ENCODE results near the gene MRPS27. TPM values are rescaled to one million over a fixed set of nuclear protein-coding genes. Genes with fewer than 3 reads are reported as not detected.
A peak's percentile ranks its signal among the peaks of the same experiment; 100 is the strongest.

The MRPS27 gene
- total and polyA plus RNA-seq, 2 donors from 2014 or later = 40.0 to 50.8 TPM

DNA sequence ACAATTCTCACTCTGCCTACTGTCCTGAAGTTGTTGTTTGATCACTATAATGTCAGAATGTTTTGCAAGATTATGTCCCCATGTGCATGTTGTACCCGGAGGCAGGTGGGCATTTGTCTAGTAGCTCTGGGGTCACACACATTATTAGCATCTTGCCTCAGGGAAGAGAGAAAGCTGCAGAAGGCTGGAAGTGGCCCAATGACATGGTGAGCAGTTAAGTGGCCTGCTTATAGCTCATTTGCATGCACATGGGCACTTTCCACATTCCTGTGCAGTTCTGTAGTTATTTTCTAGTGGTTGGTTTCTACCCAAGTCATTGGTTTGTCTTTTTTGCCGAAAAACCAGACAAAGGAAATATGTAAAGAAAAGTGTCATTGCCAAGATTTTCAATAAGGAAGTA is 131.9 kb downstream of the MRPS27 start:
- Histone ChIP-seq H3K9ac (ENCODE audit: low read length in 3 of 3) (no peak overlapping the region), H3K4me1 (ENCODE audit: control insufficient read depth in 2 of 3, insufficient read depth in 2 of 3, low read depth in 1 of 3, low read length in 3 of 3) (no peaks in the 10 kb centered on the region), H3K4me3 (ENCODE audit: low read length in 3 of 3) (no peak overlapping the region), H3K36me3 (ENCODE audit: control insufficient read depth in 2 of 3, insufficient read depth in 3 of 3, low read length in 3 of 3) (no peaks in the 10 kb centered on the region), H3K9me3 (ENCODE audit: control insufficient read depth in 2 of 3, insufficient read depth in 1 of 3, low read length in 3 of 3) (no peaks in the 10 kb centered on the region), H3K27me3 (ENCODE audit: control insufficient read depth, insufficient read depth, low read length) (no peaks in the 10 kb centered on the region), H3K27ac (ENCODE audit: low read depth in 2 of 2, low read length in 2 of 2) (no peak overlapping the region)
- FAIRE-seq (no peak), DNase-seq (peak in 1 of 5 donors; percentile 15)
- TF ChIP-seq CTCF (IDR thresholded peaks at IDR 0.05; ENCODE audit: borderline replicate concordance, extremely low read depth, insufficient read depth) = no peak
- intact Hi-C loops (cut with DNase I) = no loop called here

GRCh38 chr5:72187388-72188075 is 132.5 kb downstream of the MRPS27 start:
- DNase-seq (no peak), FAIRE-seq (no peak)
- Histone ChIP-seq H3K4me1 (ENCODE audit: control insufficient read depth in 2 of 3, insufficient read depth in 2 of 3, low read depth in 1 of 3, low read length in 3 of 3) (no peaks in the 10 kb centered on the region), H3K27ac (ENCODE audit: low read depth in 2 of 2, low read length in 2 of 2) (no peak overlapping the region), H3K36me3 (ENCODE audit: control insufficient read depth in 2 of 3, insufficient read depth in 3 of 3, low read length in 3 of 3) (no peaks in the 10 kb centered on the region), H3K9me3 (ENCODE audit: control insufficient read depth in 2 of 3, insufficient read depth in 1 of 3, low read length in 3 of 3) (no peaks in the 10 kb centered on the region), H3K27me3 (ENCODE audit: control insufficient read depth, insufficient read depth, low read length) (no peaks in the 10 kb centered on the region), H3K9ac (ENCODE audit: low read length in 3 of 3) (no peak overlapping the region), H3K4me3 (ENCODE audit: low read length in 3 of 3) (no peak overlapping the region)
- TF ChIP-seq CTCF (IDR thresholded peaks at IDR 0.05; ENCODE audit: borderline replicate concordance, extremely low read depth, insufficient read depth) = no peak
- intact Hi-C loops (cut with DNase I) = no loop called here

DNA sequence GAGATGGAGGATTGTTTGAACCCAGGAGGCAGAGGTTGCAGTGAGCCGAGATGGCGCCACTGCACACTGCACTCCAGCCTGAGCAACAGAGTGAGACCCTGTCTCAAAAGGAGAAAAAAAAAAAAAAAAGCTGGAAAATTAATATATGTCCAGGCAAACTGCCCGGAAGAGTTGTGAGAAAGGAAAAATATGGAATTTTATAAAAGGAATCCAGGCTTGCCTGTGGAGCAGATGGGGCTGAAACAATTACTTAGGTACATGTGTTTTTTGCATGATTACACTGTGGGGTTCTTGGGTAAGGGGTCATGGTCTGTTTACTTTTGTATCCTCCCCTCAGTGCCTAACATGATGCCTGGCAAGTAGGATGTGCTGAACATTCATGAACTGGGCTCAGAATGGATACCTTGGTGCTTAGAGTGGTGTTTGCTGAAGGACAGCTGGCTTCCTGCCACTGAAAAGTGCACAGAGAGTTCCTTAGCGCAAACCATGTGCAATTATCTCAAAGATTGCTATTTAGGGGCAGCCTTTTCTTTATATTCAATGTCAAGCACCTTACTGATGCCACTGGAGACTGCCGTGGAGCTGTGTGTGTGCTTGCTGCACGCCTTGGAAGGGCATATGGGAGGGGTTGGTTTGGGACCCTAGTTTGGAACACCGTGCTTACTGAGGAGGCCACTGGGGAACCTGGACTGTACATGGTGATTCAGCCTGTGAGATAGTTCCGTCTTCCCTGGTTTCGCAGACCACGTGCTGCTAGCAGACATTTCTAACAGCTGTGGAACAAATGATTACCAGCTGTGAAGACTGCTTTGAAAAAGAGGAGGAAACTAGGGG is 134.3 kb downstream of the MRPS27 start:
- H3K4me3 ChIP-seq (ENCODE audit: low read length in 3 of 3) = no peak overlapping the region
- no peaks in the 10 kb centered on the region for H3K9me3 ChIP-seq (ENCODE audit: control insufficient read depth in 2 of 3, insufficient read depth in 1 of 3, low read length in 3 of 3)
- intact Hi-C loops (cut with DNase I) = no loop called here
- H3K27me3 ChIP-seq (ENCODE audit: control insufficient read depth, insufficient read depth, low read length) = no peaks in the 10 kb centered on the region
- no peaks in the 10 kb centered on the region for H3K36me3 ChIP-seq (ENCODE audit: control insufficient read depth in 2 of 3, insufficient read depth in 3 of 3, low read length in 3 of 3)
- TF ChIP-seq CTCF (IDR thresholded peaks at IDR 0.05; ENCODE audit: borderline replicate concordance, extremely low read depth, insufficient read depth) = no peak
- H3K4me1 ChIP-seq (ENCODE audit: control insufficient read depth in 2 of 3, insufficient read depth in 2 of 3, low read depth in 1 of 3, low read length in 3 of 3) = no peaks in the 10 kb centered on the region
- H3K27ac ChIP-seq (ENCODE audit: low read depth in 2 of 2, low read length in 2 of 2) = no peak overlapping the region
- H3K9ac ChIP-seq (ENCODE audit: low read length in 3 of 3) = no peak overlapping the region
- no peak for FAIRE-seq
- DNase-seq = no peak
